ENCODE data around the gene NPC1. TPM values are rescaled to one million over a fixed set of nuclear protein-coding genes. Genes with fewer than 3 reads are reported as not detected.

NPC1 gene
- total RNA-seq, 4 donors from 2014 or later = 62.8 to 96.4 (median 77.3) TPM

DNA sequence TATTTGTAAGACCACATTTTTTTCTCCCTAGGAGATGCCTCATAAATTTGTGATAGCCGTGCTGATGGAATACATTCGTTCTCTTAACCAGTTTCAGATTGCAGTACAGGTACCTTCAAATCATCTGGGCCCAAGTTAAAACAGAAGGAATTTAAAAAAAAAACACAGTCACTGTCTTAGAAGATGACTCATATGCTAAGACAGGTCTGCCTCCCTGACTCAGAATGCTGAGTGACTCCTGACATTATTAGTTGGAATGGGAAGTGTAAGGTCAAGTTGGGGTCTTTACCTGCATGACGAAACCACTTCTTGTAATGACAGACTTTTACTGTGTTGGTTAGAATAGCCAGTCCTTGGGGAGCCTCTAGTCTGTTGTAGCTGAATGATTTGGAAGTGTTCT, 56.7 kb downstream of the NPC1 start:
- Histone ChIP-seq H3K36me3 (peaks cover 0 to 100% (median 49%) of the 10 kb centered on the region in 3 donors), H3K27ac (no peak overlapping the region)

GRCh38 chr18:23528580-23529472, 57.5 kb downstream of the NPC1 start:
- peaks cover 0 to 100% (median 49%) of the 10 kb centered on the region in 3 donors for H3K36me3 ChIP-seq
- peak in 1 of 2 donors; percentile 20 for DNase-seq (ENCODE audit: low spot score in 2 of 2)

More for the DNA sequence above, 56.7 kb downstream of the NPC1 start:
- no peaks in the 10 kb centered on the region for H3K9me3 ChIP-seq
- WGBS, 2 donors = 94% methylated on average over 3 of the region's 3 CpGs
- no peaks in the 10 kb centered on the region for H3K27me3 ChIP-seq
- H3K4me3 ChIP-seq = no peak overlapping the region
- DNase-seq (ENCODE audit: low spot score in 2 of 2) = no peak
- no peaks in the 10 kb centered on the region for H3K4me1 ChIP-seq
- no peak for TF ChIP-seq CTCF (IDR thresholded peaks at IDR 0.05)

DNA sequence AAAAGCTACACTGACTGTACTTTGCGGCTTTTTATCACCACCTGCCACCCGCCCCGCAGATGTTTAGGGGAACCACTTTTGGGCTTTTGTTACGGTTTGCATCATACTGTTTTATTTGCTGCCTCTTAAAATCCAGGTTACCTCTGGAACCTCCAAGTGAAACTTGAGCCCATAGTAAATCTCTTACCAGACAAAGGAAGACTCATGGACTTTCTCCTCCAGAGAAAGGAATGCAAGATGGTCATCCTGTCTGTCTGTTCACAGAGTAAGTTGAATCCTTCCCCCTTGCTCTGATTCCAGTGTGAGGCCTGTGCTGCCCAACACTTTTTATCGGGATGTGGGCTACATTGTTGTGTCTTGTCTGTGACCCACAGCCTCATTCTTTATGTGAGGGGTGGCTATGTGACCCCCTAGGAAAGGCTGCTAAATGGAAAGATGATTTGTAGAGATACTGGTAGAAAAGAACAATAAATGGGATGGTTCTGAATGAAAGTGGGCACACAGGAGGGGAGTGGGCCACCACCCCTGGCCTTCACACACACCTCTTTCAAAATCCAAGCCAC, 59.7 kb downstream of the NPC1 start:
- H3K36me3 ChIP-seq = peaks cover 0 to 99% (median 43%) of the 10 kb centered on the region in 3 donors
- H3K27me3 ChIP-seq = no peaks in the 10 kb centered on the region
- 84 to 87% methylated on average over 5 of the region's 5 CpGs for WGBS, 2 donors

More at GRCh38 chr18:23528580-23529472, 57.5 kb downstream of the NPC1 start:
- 86 to 87% methylated on average over 20 of the region's 20 CpGs for WGBS, 2 donors
- peak overlapping the region in 1 of 4 donors; percentile 4 for H3K27ac ChIP-seq
- no peak overlapping the region for H3K4me3 ChIP-seq
- no peaks in the 10 kb centered on the region for H3K27me3 ChIP-seq
- TF ChIP-seq EP300 (IDR thresholded peaks at IDR 0.05) = peak in 1 of 2 donors; percentile 8
- no peak for TF ChIP-seq CTCF (IDR thresholded peaks at IDR 0.05)
- no peak for TF ChIP-seq POLR2A (IDR thresholded peaks at IDR 0.05)
- H3K4me1 ChIP-seq = no peaks in the 10 kb centered on the region
- H3K9me3 ChIP-seq = no peaks in the 10 kb centered on the region

DNA sequence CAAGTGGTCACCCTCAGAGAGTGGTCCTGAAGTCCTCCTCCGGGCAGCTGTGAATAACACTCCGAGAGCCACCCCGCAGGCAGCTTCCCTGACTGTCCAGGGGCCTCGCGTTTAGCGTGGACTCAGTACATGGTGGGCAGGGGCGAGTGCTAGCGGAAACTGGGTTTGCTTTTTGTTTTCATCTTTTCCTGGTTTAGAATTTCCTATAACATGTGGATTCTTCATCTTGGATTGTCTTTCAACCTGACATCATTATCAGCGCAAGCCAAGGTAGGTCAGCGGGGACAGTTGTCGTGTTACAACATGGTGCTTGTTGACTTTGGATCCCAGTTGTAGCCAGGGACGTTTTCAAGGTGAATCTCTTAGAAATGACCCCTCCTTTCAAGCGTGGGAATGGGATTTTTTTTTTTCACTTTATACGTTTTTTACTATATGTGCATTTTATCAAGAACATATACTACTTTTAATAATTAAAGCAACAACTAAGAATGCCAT, 62.0 kb downstream of the NPC1 start:
- H3K36me3 ChIP-seq = peaks cover 0 to 99% (median 49%) of the 10 kb centered on the region in 3 donors
- 93 to 94% methylated on average over 14 of the region's 14 CpGs for WGBS, 2 donors
- no peaks in the 10 kb centered on the region for H3K27me3 ChIP-seq
- no peak overlapping the region for H3K4me3 ChIP-seq
- DNase-seq (ENCODE audit: low spot score in 2 of 2) = no peak
- no peaks in the 10 kb centered on the region for H3K4me1 ChIP-seq
- TF ChIP-seq EP300 (IDR thresholded peaks at IDR 0.05) (no peak), CTCF (IDR thresholded peaks at IDR 0.05) (no peak), POLR2A (IDR thresholded peaks at IDR 0.05) (no peak)
- H3K27ac ChIP-seq = no peak overlapping the region
- H3K9me3 ChIP-seq = no peaks in the 10 kb centered on the region

More for the DNA sequence above, 59.7 kb downstream of the NPC1 start:
- H3K27ac ChIP-seq = no peak overlapping the region
- H3K4me3 ChIP-seq = no peak overlapping the region
- no peaks in the 10 kb centered on the region for H3K9me3 ChIP-seq
- no peaks in the 10 kb centered on the region for H3K4me1 ChIP-seq
- TF ChIP-seq POLR2A (IDR thresholded peaks at IDR 0.05) = no peak
- no peak for TF ChIP-seq EP300 (IDR thresholded peaks at IDR 0.05)
- TF ChIP-seq CTCF (IDR thresholded peaks at IDR 0.05) = no peak
- DNase-seq (ENCODE audit: low spot score in 2 of 2) = no peak
